OCI-LY3 (cell line): Measurements from ENCODE around the gene CCL28.
A peak's percentile ranks its signal among the peaks of the same experiment; 100 is the strongest.

Experiments
- H2AFZ ChIP-seq: fragments of 200-600, 300-600 bp; shearing (Covaris generic); 2 replicates; pipeline ENCODE4 v1.6.0; 2014; ENCODE audit warnings: antibody characterized with exemption, low read depth, low read length
- H3K27ac ChIP-seq: fragments of 200-600, 300-600 bp; sonication (generic); 2 replicates; pipeline ENCODE4 v1.5.1; 2014; ENCODE audit warnings: mild to moderate bottlenecking, low read length, moderate library complexity, mixed read lengths
- H3K27me3 ChIP-seq: fragments of 200-600, 300-600 bp; sonication (generic); 2 replicates; pipeline ENCODE4 v1.6.1; 2014; ENCODE audit warnings: low read depth, low read length, mixed read lengths
- H3K36me3 ChIP-seq: fragments of 200-600, 300-600 bp; sonication (generic); replicated peaks from 2 replicates; pipeline ENCODE3; 2014; ENCODE audit warnings: low read depth, low read length, mixed read lengths
- H3K4me1 ChIP-seq: fragments of 300-600, 200-600 bp; sonication (generic); 2 replicates; pipeline ENCODE4 v1.6.1; 2014; ENCODE audit warnings: low read length, mixed read lengths
- H3K4me2 ChIP-seq: fragments of 200-600, 300-600 bp; sonication (generic); 2 replicates; pipeline ENCODE4 v1.6.1; 2014; ENCODE audit warnings: low read length, mixed read lengths
- H3K4me3 ChIP-seq: fragments of 300-600, 200-600 bp; sonication (generic); 2 replicates; pipeline ENCODE4 v1.5.1; 2014; ENCODE audit warnings: antibody characterized with exemption, mild to moderate bottlenecking, low read length, moderate library complexity
- H3K79me2 ChIP-seq: fragments of 300-600, 200-600 bp; shearing (Covaris generic); 2 replicates; pipeline ENCODE4 v1.6.1; 2014; ENCODE audit warnings: mild to moderate bottlenecking, low read length, mixed read lengths
- H3K9ac ChIP-seq: fragments of 300-600, 200-600 bp; shearing (Covaris generic); 2 replicates; pipeline ENCODE4 v1.6.0; 2014; ENCODE audit warnings: mild to moderate bottlenecking, low read length, moderate library complexity
- H3K9me3 ChIP-seq: fragments of 200-600, 300-600 bp; shearing (Covaris generic); 2 replicates; pipeline ENCODE4 v1.6.1; 2014; ENCODE audit warnings: low read length, mixed read lengths; ENCODE audit not compliant: insufficient read depth
- H4K20me1 ChIP-seq: fragments of 200-600, 300-600 bp; sonication (generic); 2 replicates; pipeline ENCODE4 v1.6.1; 2016; ENCODE audit warnings: low read length, mixed read lengths; ENCODE audit not compliant: insufficient read depth
- EZH2phosphoT487 ChIP-seq: fragments of 200-600 bp; shearing (Covaris generic); IDR thresholded peaks from 2 replicates; pipeline ENCODE4 v1.6.1; 2018; ENCODE audit warnings: antibody characterized with exemption, mixed run types, low read depth
- TF ChIP-seq, protein P1 (sequence below): fragments of 200-600, 300-600 bp; sonication (generic); IDR thresholded peaks from 2 replicates; pipeline ENCODE4 v1.5.1; 2014; ENCODE audit warnings: antibody characterized with exemption, low read length, low read depth

The CCL28 gene

DNA sequence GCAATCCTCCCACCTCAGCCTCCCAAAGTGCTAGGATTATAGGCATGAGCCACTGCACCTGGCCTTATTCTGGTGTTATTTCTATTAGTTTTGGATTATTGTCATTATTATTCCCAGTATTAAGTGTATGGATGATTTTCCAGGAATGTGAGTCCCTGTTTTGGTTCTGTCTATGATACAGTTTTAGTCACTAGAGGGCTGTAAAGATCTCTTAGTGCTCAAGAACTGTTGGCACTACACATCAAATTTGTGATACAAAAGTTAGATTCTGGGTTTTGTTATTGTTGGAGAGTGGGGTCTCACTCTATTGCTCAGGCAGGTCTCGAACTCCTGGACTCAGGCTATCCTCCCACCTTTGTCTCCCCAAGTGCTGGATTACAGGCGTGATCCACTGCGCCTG lies 12.1 kb downstream of the CCL28 start:
- H3K4me2 ChIP-seq = no peak overlapping the region
- H3K27ac ChIP-seq = no peak overlapping the region
- H3K9me3 ChIP-seq = no peaks in the 10 kb centered on the region
- no peaks in the 10 kb centered on the region for H3K36me3 ChIP-seq
- H2AFZ ChIP-seq = no peak overlapping the region
- H3K4me3 ChIP-seq = no peak overlapping the region
- no peaks in the 10 kb centered on the region for H4K20me1 ChIP-seq
- no peaks in the 10 kb centered on the region for H3K4me1 ChIP-seq
- TF ChIP-seq EZH2phosphoT487 = no peak
- TF ChIP-seq, protein P1, sequence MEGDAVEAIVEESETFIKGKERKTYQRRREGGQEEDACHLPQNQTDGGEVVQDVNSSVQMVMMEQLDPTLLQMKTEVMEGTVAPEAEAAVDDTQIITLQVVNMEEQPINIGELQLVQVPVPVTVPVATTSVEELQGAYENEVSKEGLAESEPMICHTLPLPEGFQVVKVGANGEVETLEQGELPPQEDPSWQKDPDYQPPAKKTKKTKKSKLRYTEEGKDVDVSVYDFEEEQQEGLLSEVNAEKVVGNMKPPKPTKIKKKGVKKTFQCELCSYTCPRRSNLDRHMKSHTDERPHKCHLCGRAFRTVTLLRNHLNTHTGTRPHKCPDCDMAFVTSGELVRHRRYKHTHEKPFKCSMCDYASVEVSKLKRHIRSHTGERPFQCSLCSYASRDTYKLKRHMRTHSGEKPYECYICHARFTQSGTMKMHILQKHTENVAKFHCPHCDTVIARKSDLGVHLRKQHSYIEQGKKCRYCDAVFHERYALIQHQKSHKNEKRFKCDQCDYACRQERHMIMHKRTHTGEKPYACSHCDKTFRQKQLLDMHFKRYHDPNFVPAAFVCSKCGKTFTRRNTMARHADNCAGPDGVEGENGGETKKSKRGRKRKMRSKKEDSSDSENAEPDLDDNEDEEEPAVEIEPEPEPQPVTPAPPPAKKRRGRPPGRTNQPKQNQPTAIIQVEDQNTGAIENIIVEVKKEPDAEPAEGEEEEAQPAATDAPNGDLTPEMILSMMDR = peak; percentile 31
- no peaks in the 10 kb centered on the region for H3K79me2 ChIP-seq
- H3K27me3 ChIP-seq = no peaks in the 10 kb centered on the region
- no peak overlapping the region for H3K9ac ChIP-seq

DNA sequence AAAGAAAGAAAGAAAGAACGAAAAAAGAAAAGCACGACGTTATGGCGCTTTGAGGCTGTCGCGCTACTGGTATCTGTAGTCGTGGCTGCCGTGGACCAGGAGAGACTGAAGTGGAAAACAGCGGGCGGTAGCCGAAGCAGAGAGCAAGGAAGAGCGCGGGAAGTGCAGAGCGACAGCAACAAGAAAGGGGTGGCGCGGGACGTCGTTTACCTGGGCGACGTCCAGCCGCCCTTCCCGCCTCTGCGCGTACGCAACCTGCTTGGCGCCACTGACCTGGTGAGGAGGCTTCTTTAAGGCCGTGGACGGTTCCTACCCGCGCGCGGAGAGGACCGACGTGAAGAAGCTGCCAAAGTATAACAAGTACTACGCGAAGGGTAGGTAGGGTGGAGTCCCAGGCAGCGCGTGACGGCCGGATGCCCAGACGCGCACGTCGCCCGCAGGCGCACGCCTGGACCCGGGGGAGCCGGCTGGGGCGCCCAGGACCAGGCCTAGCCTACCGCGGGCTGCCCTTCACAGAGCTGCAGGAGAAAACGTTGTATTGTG lies 15.4 kb downstream of the CCL28 start:
- H3K4me1 ChIP-seq = no peaks in the 10 kb centered on the region
- TF ChIP-seq, protein P1 = no peak
- TF ChIP-seq EZH2phosphoT487 = no peak
- H3K36me3 ChIP-seq = no peaks in the 10 kb centered on the region
- H4K20me1 ChIP-seq = no peaks in the 10 kb centered on the region
- no peak overlapping the region for H3K4me3 ChIP-seq
- no peak overlapping the region for H3K9ac ChIP-seq
- H3K27ac ChIP-seq = no peak overlapping the region
- no peak overlapping the region for H3K4me2 ChIP-seq
- no peaks in the 10 kb centered on the region for H3K79me2 ChIP-seq
- no peak overlapping the region for H2AFZ ChIP-seq
- no peaks in the 10 kb centered on the region for H3K9me3 ChIP-seq
- H3K27me3 ChIP-seq = no peaks in the 10 kb centered on the region

DNA sequence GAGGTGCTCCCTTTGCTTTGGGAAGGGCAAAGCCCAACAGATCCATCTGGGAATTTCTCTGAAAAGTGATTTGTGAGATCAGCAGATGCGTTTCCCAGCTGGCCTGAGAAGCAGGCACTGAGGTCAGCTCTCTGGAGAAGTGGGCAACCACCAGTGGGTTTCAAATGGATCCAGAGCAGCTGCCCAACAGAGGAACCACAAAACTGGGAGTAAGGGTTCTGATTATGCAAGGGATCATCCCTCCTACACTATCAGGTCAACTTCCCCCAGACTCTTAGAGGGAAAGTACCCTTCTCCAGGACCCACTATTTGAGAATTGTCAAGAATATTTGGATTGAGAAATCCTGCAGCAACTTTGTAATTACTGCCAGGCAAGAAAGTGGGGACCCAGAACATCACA lies 21.7 kb downstream of the CCL28 start:
- Histone ChIP-seq H4K20me1 (no peaks in the 10 kb centered on the region), H3K27ac (no peak overlapping the region), H2AFZ (no peak overlapping the region), H3K4me1 (peaks cover 9% of the 10 kb centered on the region), H3K27me3 (no peaks in the 10 kb centered on the region), H3K79me2 (no peaks in the 10 kb centered on the region), H3K9me3 (no peaks in the 10 kb centered on the region), H3K4me2 (no peak overlapping the region), H3K9ac (no peak overlapping the region), H3K4me3 (no peak overlapping the region), H3K36me3 (no peaks in the 10 kb centered on the region)
- TF ChIP-seq, protein P1 = no peak
- no peak for TF ChIP-seq EZH2phosphoT487

DNA sequence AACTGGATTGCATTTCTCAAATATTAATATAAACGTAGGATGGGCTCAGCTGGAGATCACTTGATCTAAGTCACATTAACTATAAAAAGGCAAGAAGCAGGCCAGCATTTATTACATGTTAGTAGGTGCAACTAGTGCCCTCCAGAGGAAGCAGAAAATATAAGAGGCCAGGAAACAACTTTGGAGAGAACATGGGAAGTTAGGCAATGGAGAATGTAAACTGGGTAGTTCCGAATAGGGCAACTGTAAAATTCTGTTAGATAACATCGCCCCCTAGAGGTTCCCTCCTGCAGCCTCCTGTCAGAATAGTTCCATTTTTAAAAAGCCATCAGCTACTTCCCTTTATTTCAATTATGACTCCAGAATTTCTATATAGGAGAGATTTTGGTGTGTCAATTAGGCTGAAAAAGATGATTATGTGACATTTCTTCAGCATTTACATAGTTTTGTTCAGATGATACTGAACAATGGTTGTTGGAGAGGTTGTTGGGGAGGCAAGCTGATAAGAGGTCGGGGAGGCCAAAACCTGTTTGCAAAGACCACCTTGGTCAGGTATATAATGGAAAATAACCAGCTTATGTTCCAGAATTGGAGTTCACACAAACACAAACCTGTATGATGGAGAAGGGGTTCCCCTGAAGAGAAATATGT lies 22.4 kb downstream of the CCL28 start:
- no peak overlapping the region; the same call in 1 of the 2 replicates for H3K4me2 ChIP-seq
- TF ChIP-seq EZH2phosphoT487 = no peak
- TF ChIP-seq, protein P1 = peak; percentile 77
- no peak overlapping the region for H3K9ac ChIP-seq
- H3K27ac ChIP-seq = no peak overlapping the region
- no peak overlapping the region for H2AFZ ChIP-seq
- H3K4me1 ChIP-seq = peaks cover 9% of the 10 kb centered on the region
- H3K4me3 ChIP-seq = no peak overlapping the region
- H3K79me2 ChIP-seq = no peaks in the 10 kb centered on the region
- H3K9me3 ChIP-seq = no peaks in the 10 kb centered on the region
- H3K27me3 ChIP-seq = no peaks in the 10 kb centered on the region
- no peaks in the 10 kb centered on the region for H3K36me3 ChIP-seq
- no peaks in the 10 kb centered on the region for H4K20me1 ChIP-seq
